HEK293 (cell line): ENCODE results near the gene FXYD4.

Experiments
- CTCF ChIA-PET: fragments of 350-600 bp; formaldehyde crosslinking; extraction: SDS; loops from one replicate; lab custom pipeline; 2021; ENCODE audit warnings: antibody characterized with exemption; lab: Yijun Ruan, JAX
- POLR2A ChIA-PET: fragments of 300-600 bp; formaldehyde crosslinking; extraction: SDS; loops from one replicate; lab custom pipeline; 2020; ENCODE audit warnings: antibody characterized with exemption, inconsistent platforms; lab: Yijun Ruan, JAX
- H3K27ac ChIP-seq: fragments of 200-500 bp; sonication (Bioruptor generic); 2 replicates; pipeline ENCODE4 v1.5.1; 2014; ENCODE audit warnings: low read depth, low read length, control low read depth, inconsistent platforms; ENCODE audit errors: extremely low read depth
- H3K36me3 ChIP-seq, 2 experiments: fragments of 200-500 bp in 1 of 2; sonication (Bioruptor generic) in 1 of 2; 1 replicate in 1 of 2; 2 replicates in 1 of 2; pipeline ENCODE4 v1.5.1; 2014 to 2017; ENCODE audit warnings: inconsistent platforms in 2 of 2, low read length in 2 of 2; ENCODE audit not compliant: control insufficient read depth in 2 of 2, insufficient read depth in 1 of 2
- H3K4me1 ChIP-seq: fragments of 200-500 bp; sonication (Bioruptor generic); 2 replicates; pipeline ENCODE4 v1.5.1; 2014; ENCODE audit warnings: mild to moderate bottlenecking, low read length, inconsistent platforms; ENCODE audit not compliant: control insufficient read depth, insufficient read depth
- H3K4me3 ChIP-seq: 2 replicates; pipeline ENCODE4 v1.5.1; 2011; ENCODE audit warnings: low read depth, mild to moderate bottlenecking, control low read depth, low read length, moderate library complexity
- H3K9me3 ChIP-seq: fragments of 200-500 bp; sonication (Bioruptor generic); 2 replicates; pipeline ENCODE4 v1.5.1; 2014; ENCODE audit warnings: low read depth, low read length, inconsistent platforms; ENCODE audit not compliant: control insufficient read depth, insufficient read depth
- ATF2 ChIP-seq: fragments of 450-650 bp; formaldehyde crosslinking; IDR thresholded peaks from 2 replicates; pipeline ENCODE4 v1.5.1; 2016; ENCODE audit warnings: missing biosample characterization, missing genetic modification characterization, low read depth
- HOXD13 ChIP-seq: sonication (generic); formaldehyde crosslinking; IDR thresholded peaks from 2 replicates; pipeline ENCODE4 v1.8.0; 2022; ENCODE audit warnings: missing genetic modification reagents, borderline replicate concordance
- MZF1 ChIP-seq: fragments of 450-650 bp; formaldehyde crosslinking; IDR thresholded peaks from 2 replicates; pipeline ENCODE4 v1.5.1; 2017; ENCODE audit warnings: missing biosample characterization, missing genetic modification characterization, borderline replicate concordance
- PRDM10 ChIP-seq: fragments of 450-650 bp; formaldehyde crosslinking; IDR thresholded peaks from 2 replicates; pipeline ENCODE4 v1.5.1; 2016; ENCODE audit warnings: missing biosample characterization, missing genetic modification characterization
- PRDM4 ChIP-seq: fragments of 450-650 bp; formaldehyde crosslinking; IDR thresholded peaks from 2 replicates; pipeline ENCODE4 v1.5.1; 2017; ENCODE audit warnings: missing biosample characterization, missing genetic modification characterization
- PRDM6 ChIP-seq: fragments of 450-650 bp; formaldehyde crosslinking; IDR thresholded peaks from 2 replicates; pipeline ENCODE4 v1.5.1; 2017; ENCODE audit warnings: missing biosample characterization, missing genetic modification characterization
- TRIM28 ChIP-seq: IDR thresholded peaks from 2 replicates; pipeline ENCODE4 v1.6.1; 2011; ENCODE audit warnings: low read length, control low read depth, borderline replicate concordance
- ZBTB17 ChIP-seq: fragments of 450-650 bp; formaldehyde crosslinking; IDR thresholded peaks from 2 replicates; pipeline ENCODE4 v1.5.1; 2016; ENCODE audit warnings: missing biosample characterization, missing genetic modification characterization
- ZEB2 ChIP-seq: fragments of 450-650 bp; formaldehyde crosslinking; IDR thresholded peaks from 2 replicates; pipeline ENCODE4 v1.5.1; 2016; ENCODE audit warnings: missing biosample characterization, missing genetic modification characterization
- ZIC2 ChIP-seq: fragments of 450-650 bp; formaldehyde crosslinking; IDR thresholded peaks from 2 replicates; pipeline ENCODE4 v1.5.1; 2016; ENCODE audit warnings: missing biosample characterization, missing genetic modification characterization
- ZNF223 ChIP-seq: fragments of 450-650 bp; formaldehyde crosslinking; IDR thresholded peaks from 2 replicates; pipeline ENCODE4 v1.5.1; 2016; ENCODE audit warnings: missing biosample characterization, missing genetic modification characterization
- ZNF324 ChIP-seq: fragments of 450-650 bp; formaldehyde crosslinking; IDR thresholded peaks from 2 replicates; pipeline ENCODE4 v1.5.1; 2016; ENCODE audit warnings: missing biosample characterization, missing genetic modification characterization
- ZNF335 ChIP-seq: fragments of 450-650 bp; formaldehyde crosslinking; conservative IDR thresholded peaks from 2 replicates; pipeline ENCODE4 v1.5.1; 2016; ENCODE audit warnings: missing biosample characterization, missing genetic modification characterization
- ZNF701 ChIP-seq: fragments of 450-650 bp; formaldehyde crosslinking; IDR thresholded peaks from 2 replicates; pipeline ENCODE4 v1.5.1; 2016; ENCODE audit warnings: missing biosample characterization, missing genetic modification characterization
- ZNF747 ChIP-seq: fragments of 450-650 bp; formaldehyde crosslinking; IDR thresholded peaks from 2 replicates; pipeline ENCODE4 v1.5.1; 2016; ENCODE audit warnings: missing biosample characterization, missing genetic modification characterization
- ZNF776 ChIP-seq: fragments of 450-650 bp; formaldehyde crosslinking; IDR thresholded peaks from 2 replicates; pipeline ENCODE4 v1.5.0; 2017; ENCODE audit warnings: missing biosample characterization, missing genetic modification characterization, borderline replicate concordance
- ZSCAN5A ChIP-seq: fragments of 450-650 bp; formaldehyde crosslinking; IDR thresholded peaks from 2 replicates; pipeline ENCODE4 v1.5.1; 2016; ENCODE audit warnings: missing biosample characterization, missing genetic modification characterization

FXYD4 gene

GRCh38 chr10:43376828-43377423, 5.5 kb downstream of the FXYD4 start:
- Histone ChIP-seq H3K4me1 (no peaks in the 10 kb centered on the region), H3K9me3 (no peaks in the 10 kb centered on the region), H3K4me3 (no peak overlapping the region)
- ChIA-PET CTCF (interaction anchor here (0.6 to 1.0 kb wide), 3 partner anchors 23 to 84 kb away, joined by 3 to 4 read pairs (median 3); no protein-coding TSS in a partner anchor), POLR2A (no interaction called here)
- TF ChIP-seq ZNF776 (tag by site-specific recombination), result no peak
- TF ChIP-seq, all 188 proteins: peak for 0
- no peak overlapping the region for H3K27ac ChIP-seq
- no peaks in the 10 kb centered on the region for H3K36me3 ChIP-seq

- H3K36me3 ChIP-seq, result no peaks in the 10 kb centered on the region
- CTCF ChIA-PET, result interaction anchor here (0.6 to 1.0 kb wide), 3 partner anchors 24 to 84 kb away, joined by 3 to 4 read pairs (median 3); no protein-coding TSS in a partner anchor
- no peaks in the 10 kb centered on the region for H3K9me3 ChIP-seq
- POLR2A ChIA-PET, result no interaction called here
- H3K4me3 ChIP-seq, result no peak overlapping the region
- TF ChIP-seq ZNF223 (no peak), HOXD13 (CRISPR knock-in tag) (no peak), ZIC2 (0 out of 2 replicates have a peak, but pooled peaks have one; percentile 27), ZBTB17 (tag by site-specific recombination) (no peak)
- no peaks in the 10 kb centered on the region for H3K4me1 ChIP-seq
- no peak overlapping the region for H3K27ac ChIP-seq
Observed at GRCh38 chr10:43377424-43377883, 6.0 kb downstream of the FXYD4 start.

GRCh38 chr10:43380610-43381222, 9.3 kb downstream of the FXYD4 start:
- peaks cover 3 to 9% of the 10 kb centered on the region in 2 experiments; a peak in 2 of 3 replicates for H3K36me3 ChIP-seq
- POLR2A ChIA-PET, result no interaction called here
- TF ChIP-seq PRDM10 (tag by site-specific recombination), result peak; percentile 72
- TF ChIP-seq PRDM6 (tag by site-specific recombination), result peak; percentile 62; the same call in 1 of the 2 replicates
- 0 out of 2 replicates have a peak, but pooled peaks have one; percentile 39 for TF ChIP-seq ZNF701 (tag by site-specific recombination)
- no peak; the same call in 1 of the 2 replicates for TF ChIP-seq MZF1 (tag by site-specific recombination)
- no peak for TF ChIP-seq ZSCAN5A (tag by site-specific recombination)
- no peak for TF ChIP-seq ZNF747
- TF ChIP-seq ZNF324 (tag by site-specific recombination), result no peak
- peak; percentile 37; the same call in 1 of the 2 replicates for TF ChIP-seq ZNF335 (tag by site-specific recombination)
- peak; percentile 68; the same call in 1 of the 2 replicates for TF ChIP-seq ZEB2 (tag by site-specific recombination)
- peak; percentile 73; the same call in 1 of the 2 replicates for TF ChIP-seq ZBTB17 (tag by site-specific recombination)
- peak; percentile 89 for TF ChIP-seq PRDM4
- 0 out of 2 replicates have a peak, but pooled peaks have one; percentile 23 for TF ChIP-seq TRIM28
- TF ChIP-seq ATF2 (tag by site-specific recombination), result peak; percentile 52

More at GRCh38 chr10:43380610-43381222, 9.3 kb downstream of the FXYD4 start:
- Histone ChIP-seq H3K9me3 (no peaks in the 10 kb centered on the region), H3K4me1 (no peaks in the 10 kb centered on the region), H3K27ac (no peak overlapping the region), H3K4me3 (no peak overlapping the region)
- CTCF ChIA-PET, result interaction anchor here (0.6 to 0.7 kb wide), 3 partner anchors 40 to 473 kb away, joined by 3 to 5 read pairs (median 3); no protein-coding TSS in a partner anchor
